GM21515 (cell line): Measurements from ENCODE around the gene EPN2.
"Not testable (repeated sequence)": the region's sequence is repeated elsewhere in the genome, so short reads cannot be mapped to it uniquely, and the experiment has no call there.

ENCODE experiments used
- ATAC-seq: cut with Tn5 transposase; IDR thresholded peaks from one replicate; pipeline ENCODE4 v1.9.1; 2021; ENCODE audit not compliant: unreplicated experiment

The EPN2 gene

GRCh38 chr17:19342611-19343255 lies 105.6 kb downstream of the EPN2 start:
- ATAC-seq, result no peak

GRCh38 chr17:19343256-19343630 lies 106.1 kb downstream of the EPN2 start:
- no peak for ATAC-seq

GRCh38 chr17:19343671-19344151 lies 106.5 kb downstream of the EPN2 start:
- ATAC-seq, result no peak

GRCh38 chr17:19344311-19345066 lies 107.3 kb downstream of the EPN2 start:
- ATAC-seq, result no peak

- ATAC-seq, result no peak
Measured at GRCh38 chr17:19345067-19345460, 107.9 kb downstream of the EPN2 start.

GRCh38 chr17:19345486-19346350 lies 108.6 kb downstream of the EPN2 start:
- ATAC-seq, result no peak

GRCh38 chr17:19346351-19347255 lies 109.4 kb downstream of the EPN2 start:
- no peak for ATAC-seq

- no peak for ATAC-seq
Measured at GRCh38 chr17:19347323-19348080, 110.3 kb downstream of the EPN2 start.

GRCh38 chr17:19348081-19348650 lies 111.0 kb downstream of the EPN2 start:
- ATAC-seq, result no peak

GRCh38 chr17:19348806-19349205 lies 111.6 kb downstream of the EPN2 start:
- ATAC-seq, result no peak

GRCh38 chr17:19353401-19353800 lies 116.2 kb downstream of the EPN2 start:
- not testable (repeated sequence) for ATAC-seq

GRCh38 chr17:19354748-19355147 lies 117.6 kb downstream of the EPN2 start:
- no peak for ATAC-seq

- ATAC-seq, result no peak
Measured at GRCh38 chr17:19357351-19357750, 120.2 kb downstream of the EPN2 start.

- no peak for ATAC-seq
Measured at GRCh38 chr17:19357761-19358160, 120.6 kb downstream of the EPN2 start.

GRCh38 chr17:19359151-19359550 lies 122.0 kb downstream of the EPN2 start:
- ATAC-seq, result no peak

- no peak for ATAC-seq
Measured at GRCh38 chr17:19359856-19360255, 122.7 kb downstream of the EPN2 start.

- no peak for ATAC-seq
Measured at GRCh38 chr17:19360772-19361171, 123.6 kb downstream of the EPN2 start.

- no peak for ATAC-seq
Measured at GRCh38 chr17:19361326-19361725, 124.2 kb downstream of the EPN2 start.

GRCh38 chr17:19361944-19362276 lies 124.7 kb downstream of the EPN2 start:
- ATAC-seq, result no peak
